RWPE2 (cell line): ENCODE data around the gene RPL18A.

Experiments
- ATAC-seq: fragments of 200-7000 bp; cut with Tn5 transposase; 3 replicates; pipeline ENCODE4 v1.9.1; 2021; ENCODE audit warnings: low read depth
- DNase-seq: peaks from one replicate; pipeline ENCODE4 v3.0.0-alpha.2; 2020; ENCODE audit warnings: low spot score
- H3K27ac ChIP-seq: fragments of 450-650 bp; 2 replicates; pipeline ENCODE4 v1.5.1; 2017; ENCODE audit warnings: mild to moderate bottlenecking; ENCODE audit not compliant: poor library complexity, severe bottlenecking
- H3K27me3 ChIP-seq: fragments of 250-450 bp; sonication (Bioruptor Pico); 2 replicates; pipeline ENCODE4 v1.5.1; 2021; ENCODE audit warnings: mild to moderate bottlenecking, moderate library complexity; ENCODE audit not compliant: insufficient read depth, poor library complexity, severe bottlenecking
- H3K36me3 ChIP-seq: fragments of 250-450 bp; sonication (Bioruptor Pico); 2 replicates; pipeline ENCODE4 v1.5.1; 2020; ENCODE audit warnings: low read depth, mild to moderate bottlenecking, moderate library complexity
- H3K4me1 ChIP-seq: fragments of 250-450 bp; sonication (Bioruptor Pico); 2 replicates; pipeline ENCODE4 v1.5.1; 2021; ENCODE audit warnings: mild to moderate bottlenecking, moderate library complexity; ENCODE audit not compliant: insufficient read depth, poor library complexity, severe bottlenecking
- H3K4me3 ChIP-seq: fragments of 250-450 bp; sonication (Bioruptor Pico); 2 replicates; pipeline ENCODE4 v1.5.1; 2021; ENCODE audit warnings: mild to moderate bottlenecking, moderate library complexity; ENCODE audit not compliant: severe bottlenecking
- H3K9me3 ChIP-seq: fragments of 250-450 bp; sonication (Bioruptor Pico); 2 replicates; pipeline ENCODE4 v1.5.1; 2021; ENCODE audit warnings: mild to moderate bottlenecking, moderate library complexity; ENCODE audit not compliant: severe bottlenecking
- TF ChIP-seq, protein P1 (sequence below): fragments of 450-650 bp; IDR thresholded peaks from one replicate; pipeline ENCODE4 v1.5.1; 2017; ENCODE audit warnings: mild to moderate bottlenecking, moderate library complexity; ENCODE audit not compliant: poor library complexity, severe bottlenecking

The RPL18A gene

DNA sequence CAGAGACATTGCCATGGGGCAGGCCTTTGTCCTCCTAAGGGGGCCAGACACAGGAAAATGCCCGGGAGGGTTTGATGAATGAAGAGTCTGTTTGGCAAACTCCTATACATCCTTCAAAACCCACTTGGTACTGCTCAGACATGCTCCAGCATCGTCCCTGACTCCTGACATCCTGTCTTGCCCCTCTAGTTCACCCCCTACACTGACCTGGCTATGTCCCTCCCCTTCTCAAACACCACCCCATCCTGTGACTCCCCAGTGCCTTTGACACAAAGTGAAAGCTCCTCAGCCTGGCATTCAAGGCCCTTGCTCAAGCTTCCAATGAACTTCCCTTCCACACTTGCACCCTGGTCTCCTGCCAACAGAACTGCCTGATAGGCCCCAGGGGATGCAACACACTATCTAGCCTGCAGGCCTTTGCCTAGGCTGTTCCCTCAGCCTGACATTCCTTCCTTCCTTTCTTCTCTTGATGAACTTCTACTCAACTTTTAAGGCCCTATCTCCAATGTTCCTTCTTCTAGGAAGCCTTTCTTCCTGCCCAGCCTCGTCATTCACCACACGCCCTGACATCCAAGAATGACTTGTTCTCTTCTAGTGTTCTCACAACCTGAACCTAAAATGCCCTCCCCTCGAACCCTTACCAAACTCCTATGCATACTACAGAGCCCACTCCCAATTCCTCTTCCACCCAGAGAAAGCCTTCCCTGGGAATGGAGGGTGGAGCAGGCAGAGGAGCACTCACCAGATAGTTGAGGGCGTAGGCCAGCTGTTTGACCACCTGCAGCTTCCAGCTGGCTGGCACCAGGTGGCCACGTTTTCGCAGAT is 24.3 kb upstream of the RPL18A start:
- no peak overlapping the region for H3K27ac ChIP-seq
- H3K27me3 ChIP-seq: no peaks in the 10 kb centered on the region
- no peaks in the 10 kb centered on the region for H3K36me3 ChIP-seq
- no peaks in the 10 kb centered on the region for H3K9me3 ChIP-seq
- TF ChIP-seq, protein P1, sequence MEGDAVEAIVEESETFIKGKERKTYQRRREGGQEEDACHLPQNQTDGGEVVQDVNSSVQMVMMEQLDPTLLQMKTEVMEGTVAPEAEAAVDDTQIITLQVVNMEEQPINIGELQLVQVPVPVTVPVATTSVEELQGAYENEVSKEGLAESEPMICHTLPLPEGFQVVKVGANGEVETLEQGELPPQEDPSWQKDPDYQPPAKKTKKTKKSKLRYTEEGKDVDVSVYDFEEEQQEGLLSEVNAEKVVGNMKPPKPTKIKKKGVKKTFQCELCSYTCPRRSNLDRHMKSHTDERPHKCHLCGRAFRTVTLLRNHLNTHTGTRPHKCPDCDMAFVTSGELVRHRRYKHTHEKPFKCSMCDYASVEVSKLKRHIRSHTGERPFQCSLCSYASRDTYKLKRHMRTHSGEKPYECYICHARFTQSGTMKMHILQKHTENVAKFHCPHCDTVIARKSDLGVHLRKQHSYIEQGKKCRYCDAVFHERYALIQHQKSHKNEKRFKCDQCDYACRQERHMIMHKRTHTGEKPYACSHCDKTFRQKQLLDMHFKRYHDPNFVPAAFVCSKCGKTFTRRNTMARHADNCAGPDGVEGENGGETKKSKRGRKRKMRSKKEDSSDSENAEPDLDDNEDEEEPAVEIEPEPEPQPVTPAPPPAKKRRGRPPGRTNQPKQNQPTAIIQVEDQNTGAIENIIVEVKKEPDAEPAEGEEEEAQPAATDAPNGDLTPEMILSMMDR: no peak
- H3K4me1 ChIP-seq: no peaks in the 10 kb centered on the region
- no peak for DNase-seq
- H3K4me3 ChIP-seq: no peak overlapping the region
- no peak for ATAC-seq

DNA sequence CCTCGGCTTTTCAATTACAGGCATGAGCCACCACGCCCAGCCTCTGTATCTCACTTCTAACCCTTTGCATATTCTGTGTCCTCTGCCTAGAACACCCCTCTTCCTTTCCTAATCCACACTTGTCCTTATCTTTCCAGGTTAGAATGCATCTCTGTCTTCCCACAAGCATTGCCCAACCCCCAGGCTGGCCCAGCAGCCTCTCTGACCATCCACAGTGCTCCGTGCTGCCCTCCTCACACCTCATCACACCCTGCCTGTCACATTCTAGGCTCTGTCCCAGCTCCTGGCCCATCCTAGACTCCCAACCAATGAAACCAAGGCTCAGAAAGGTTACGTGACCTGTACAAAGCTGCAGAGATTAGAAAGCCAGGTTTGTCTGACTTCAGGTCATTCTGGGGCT is 23.2 kb upstream of the RPL18A start:
- no peaks in the 10 kb centered on the region for H3K36me3 ChIP-seq
- ATAC-seq (no peak), DNase-seq (no peak)
- no peak overlapping the region for H3K4me3 ChIP-seq
- H3K27me3 ChIP-seq: no peaks in the 10 kb centered on the region
- TF ChIP-seq, protein P1: no peak
- H3K9me3 ChIP-seq: no peaks in the 10 kb centered on the region
- H3K27ac ChIP-seq: no peak overlapping the region
- H3K4me1 ChIP-seq: no peaks in the 10 kb centered on the region

DNA sequence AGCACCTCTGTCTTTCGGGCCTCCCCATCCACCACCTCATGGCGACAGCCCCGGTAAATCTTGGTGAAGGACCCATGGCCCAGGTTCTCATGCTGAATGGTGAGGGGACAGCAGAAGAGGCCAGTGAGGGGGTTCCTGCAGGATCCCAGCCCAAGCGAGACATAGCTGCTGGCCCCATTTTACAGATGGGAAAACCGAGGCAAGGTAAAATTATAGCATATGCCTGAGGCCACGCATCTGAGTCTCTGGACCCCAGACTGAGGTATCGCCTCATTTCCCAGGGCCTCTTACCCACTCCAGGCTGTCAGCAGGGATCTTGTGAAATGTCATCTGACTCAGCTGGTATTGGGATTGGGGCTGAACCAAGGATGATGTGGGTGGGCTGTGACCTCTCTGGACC is 21.7 kb upstream of the RPL18A start:
- TF ChIP-seq, protein P1: no peak
- H3K9me3 ChIP-seq: no peaks in the 10 kb centered on the region
- H3K27me3 ChIP-seq: no peaks in the 10 kb centered on the region
- DNase-seq: no peak
- no peaks in the 10 kb centered on the region for H3K4me1 ChIP-seq
- no peak for ATAC-seq
- H3K4me3 ChIP-seq: no peak overlapping the region
- no peaks in the 10 kb centered on the region for H3K36me3 ChIP-seq
- H3K27ac ChIP-seq: no peak overlapping the region

DNA sequence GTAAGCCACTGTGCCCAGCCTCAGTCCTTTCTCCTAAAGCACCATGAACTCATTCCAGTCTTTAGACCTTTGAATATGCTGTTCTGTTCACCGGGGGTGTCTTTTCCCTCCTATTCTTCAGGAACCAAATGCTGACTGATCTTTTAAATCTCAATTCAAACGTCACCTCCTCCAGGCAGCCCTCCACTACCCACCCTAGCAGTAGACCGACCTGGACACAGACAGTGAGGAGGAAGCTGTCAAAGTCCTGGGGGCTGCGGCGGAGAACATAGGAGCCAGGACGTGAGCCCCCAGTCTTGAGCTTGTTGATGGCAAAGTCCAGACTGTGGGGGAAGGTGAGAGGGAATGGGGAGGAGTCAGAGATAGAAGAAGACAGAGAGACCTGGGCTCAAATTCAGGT is 19.7 kb upstream of the RPL18A start:
- Histone ChIP-seq H3K27me3 (no peaks in the 10 kb centered on the region), H3K27ac (no peak overlapping the region), H3K4me3 (no peak overlapping the region), H3K9me3 (no peaks in the 10 kb centered on the region), H3K4me1 (no peaks in the 10 kb centered on the region), H3K36me3 (no peaks in the 10 kb centered on the region)
- DNase-seq (no peak), ATAC-seq (no peak)
- TF ChIP-seq, protein P1: no peak

DNA sequence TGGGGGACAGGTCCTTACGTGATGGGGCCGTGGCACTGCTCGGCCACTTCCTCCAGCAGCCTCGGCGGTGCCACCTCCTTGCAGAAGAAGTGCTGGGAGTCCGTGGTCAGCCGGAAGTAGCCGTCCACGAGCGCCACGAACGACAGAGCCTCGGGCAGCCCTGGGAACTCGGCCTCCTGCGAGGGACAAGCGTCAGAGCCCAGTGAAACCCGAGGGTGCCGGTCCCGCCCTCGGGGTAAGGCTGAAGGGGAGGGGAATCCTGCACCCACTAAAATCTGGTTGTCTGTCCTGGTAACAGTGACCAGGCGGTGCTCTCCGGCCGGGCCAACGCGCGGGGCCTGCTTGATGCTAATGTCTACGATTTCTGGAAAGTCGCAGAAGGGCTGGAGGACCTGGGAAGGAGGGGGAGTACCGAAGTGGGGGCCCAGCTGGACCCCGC is 18.3 kb upstream of the RPL18A start:
- no peaks in the 10 kb centered on the region for H3K27me3 ChIP-seq
- no peak overlapping the region for H3K27ac ChIP-seq
- H3K4me3 ChIP-seq: peak overlapping the region; percentile 48
- no peak for DNase-seq
- TF ChIP-seq, protein P1: no peak
- H3K4me1 ChIP-seq: no peaks in the 10 kb centered on the region
- ATAC-seq: peak; percentile 33
- H3K9me3 ChIP-seq: no peaks in the 10 kb centered on the region
- no peaks in the 10 kb centered on the region for H3K36me3 ChIP-seq
